HepG2 (cell line): ENCODE data around the gene TTLL11. TPM values are rescaled to one million over a fixed set of nuclear protein-coding genes. Genes with fewer than 3 reads are reported as not detected.

Experiments
- ATRX ChIP-seq: sonication (generic); formaldehyde crosslinking; IDR thresholded peaks from 2 replicates; pipeline ENCODE4 v1.4.0; 2020; ENCODE audit warnings: missing genetic modification reagents, borderline replicate concordance
- PRPF4 ChIP-seq: fragments of 200-400 bp; formaldehyde crosslinking; IDR thresholded peaks from 2 replicates; pipeline ENCODE4 v1.6.1; 2016; ENCODE audit warnings: low read length, low read depth; ENCODE audit not compliant: poor library complexity, severe bottlenecking
- SMARCC2 ChIP-seq: fragments of 450-650 bp; IDR thresholded peaks from 2 replicates; pipeline ENCODE4 v1.6.1; 2017; ENCODE audit warnings: antibody characterized with exemption, mild to moderate bottlenecking
- TRAFD1 ChIP-seq: sonication (generic); formaldehyde crosslinking; IDR thresholded peaks from 2 replicates; pipeline ENCODE4 v1.5.1; 2020; ENCODE audit warnings: missing genetic modification reagents, mild to moderate bottlenecking, borderline replicate concordance
- USF2 ChIP-seq, 2 experiments: sonication (generic) in 1 of 2; formaldehyde crosslinking in 1 of 2; IDR thresholded peaks; 2 replicates each; pipeline versions ENCODE4 v1.5.1 to v1.6.1; 2011 to 2020; ENCODE audit warnings: borderline replicate concordance in 1 of 2, low read depth in 1 of 2, low read length in 1 of 2, mild to moderate bottlenecking in 1 of 2, missing genetic modification reagents in 1 of 2, moderate library complexity in 1 of 2
- ZMYM4 ChIP-seq: sonication (generic); formaldehyde crosslinking; IDR thresholded peaks from 2 replicates; pipeline ENCODE4 v1.8.1; 2023; ENCODE audit warnings: mild to moderate bottlenecking, missing genetic modification reagents
- ZNF513 ChIP-seq: sonication (generic); formaldehyde crosslinking; conservative IDR thresholded peaks from 2 replicates; pipeline ENCODE4 v1.5.0; 2020; ENCODE audit warnings: missing genetic modification reagents
- ZNF772 ChIP-seq: sonication (generic); formaldehyde crosslinking; IDR thresholded peaks from 2 replicates; pipeline ENCODE4 v1.5.0; 2020; ENCODE audit warnings: mild to moderate bottlenecking, missing genetic modification reagents
- ZXDC ChIP-seq: sonication (generic); formaldehyde crosslinking; IDR thresholded peaks from 2 replicates; pipeline ENCODE4 v1.5.0; 2020; ENCODE audit warnings: mild to moderate bottlenecking, missing genetic modification reagents
- polyA plus RNA-seq, 8 experiments: library from polyadenylated mRNA; depleted of rRNA in 3 of 8; stranded (reverse) in 7 of 8; unstranded in 1 of 8; fragments of >200 nt; fragmentation: Illumina TruSeq in 4 of 8; extraction: Trizol in 4 of 8; gene quantifications; 2 replicates each; pipeline versions ENCODE4 v1.2.1 to v1.2.3, GENCODE V29; 2011 to 2016; ENCODE audit warnings: low read depth in 4 of 8, missing spikeins in 1 of 8, mixed read lengths in 1 of 8; ENCODE audit not compliant: insufficient read depth in 1 of 8
- total RNA-seq, 5 experiments: library from RNA; depleted of rRNA; stranded (reverse); fragments of >200 nt; fragmentation: Illumina TruSeq; extraction: Trizol; gene quantifications; 2 replicates each; pipeline ENCODE4 v1.2.3, GENCODE V29; 2016; ENCODE audit warnings: low read depth in 1 of 5
- TF ChIP-seq, protein P1 (sequence below): sonication (generic); formaldehyde crosslinking; IDR thresholded peaks from 2 replicates; pipeline ENCODE4 v1.4.0; 2020; ENCODE audit warnings: missing genetic modification reagents
- TF ChIP-seq, protein P2 (sequence below): IDR thresholded peaks from 2 replicates; pipeline ENCODE4 v1.6.1; 2016

The TTLL11 gene
- total and polyA plus RNA-seq, 2 of the 13 experiments (the other 11 are each of a cell fraction or from before 2014, with no cell fraction given): 4.5 to 5.2 TPM

GRCh38 chr9:122051351-122052321, 41.5 kb downstream of the TTLL11 start (continued):
- TF ChIP-seq, protein P1, sequence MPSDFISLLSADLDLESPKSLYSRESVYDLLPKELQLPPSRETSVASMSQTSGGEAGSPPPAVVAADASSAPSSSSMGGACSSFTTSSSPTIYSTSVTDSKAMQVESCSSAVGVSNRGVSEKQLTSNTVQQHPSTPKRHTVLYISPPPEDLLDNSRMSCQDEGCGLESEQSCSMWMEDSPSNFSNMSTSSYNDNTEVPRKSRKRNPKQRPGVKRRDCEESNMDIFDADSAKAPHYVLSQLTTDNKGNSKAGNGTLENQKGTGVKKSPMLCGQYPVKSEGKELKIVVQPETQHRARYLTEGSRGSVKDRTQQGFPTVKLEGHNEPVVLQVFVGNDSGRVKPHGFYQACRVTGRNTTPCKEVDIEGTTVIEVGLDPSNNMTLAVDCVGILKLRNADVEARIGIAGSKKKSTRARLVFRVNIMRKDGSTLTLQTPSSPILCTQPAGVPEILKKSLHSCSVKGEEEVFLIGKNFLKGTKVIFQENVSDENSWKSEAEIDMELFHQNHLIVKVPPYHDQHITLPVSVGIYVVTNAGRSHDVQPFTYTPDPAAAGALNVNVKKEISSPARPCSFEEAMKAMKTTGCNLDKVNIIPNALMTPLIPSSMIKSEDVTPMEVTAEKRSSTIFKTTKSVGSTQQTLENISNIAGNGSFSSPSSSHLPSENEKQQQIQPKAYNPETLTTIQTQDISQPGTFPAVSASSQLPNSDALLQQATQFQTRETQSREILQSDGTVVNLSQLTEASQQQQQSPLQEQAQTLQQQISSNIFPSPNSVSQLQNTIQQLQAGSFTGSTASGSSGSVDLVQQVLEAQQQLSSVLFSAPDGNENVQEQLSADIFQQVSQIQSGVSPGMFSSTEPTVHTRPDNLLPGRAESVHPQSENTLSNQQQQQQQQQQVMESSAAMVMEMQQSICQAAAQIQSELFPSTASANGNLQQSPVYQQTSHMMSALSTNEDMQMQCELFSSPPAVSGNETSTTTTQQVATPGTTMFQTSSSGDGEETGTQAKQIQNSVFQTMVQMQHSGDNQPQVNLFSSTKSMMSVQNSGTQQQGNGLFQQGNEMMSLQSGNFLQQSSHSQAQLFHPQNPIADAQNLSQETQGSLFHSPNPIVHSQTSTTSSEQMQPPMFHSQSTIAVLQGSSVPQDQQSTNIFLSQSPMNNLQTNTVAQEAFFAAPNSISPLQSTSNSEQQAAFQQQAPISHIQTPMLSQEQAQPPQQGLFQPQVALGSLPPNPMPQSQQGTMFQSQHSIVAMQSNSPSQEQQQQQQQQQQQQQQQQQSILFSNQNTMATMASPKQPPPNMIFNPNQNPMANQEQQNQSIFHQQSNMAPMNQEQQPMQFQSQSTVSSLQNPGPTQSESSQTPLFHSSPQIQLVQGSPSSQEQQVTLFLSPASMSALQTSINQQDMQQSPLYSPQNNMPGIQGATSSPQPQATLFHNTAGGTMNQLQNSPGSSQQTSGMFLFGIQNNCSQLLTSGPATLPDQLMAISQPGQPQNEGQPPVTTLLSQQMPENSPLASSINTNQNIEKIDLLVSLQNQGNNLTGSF (CRISPR knock-in tag): no peak
- TF ChIP-seq ZMYM4 (CRISPR knock-in tag) (no peak), ATRX (no peak), ZNF772 (CRISPR knock-in tag) (no peak), PRPF4 (no peak), ZXDC (CRISPR knock-in tag) (no peak), USF2 (IDR thresholded peaks at IDR 0.05; ENCODE audit: low read depth, low read length) (no peak), USF2 (CRISPR knock-in tag; IDR thresholded peaks at IDR 0.05; ENCODE audit: borderline replicate concordance) (no peak), ZNF513 (CRISPR knock-in tag) (no peak), SMARCC2 (no peak), TRAFD1 (no peak)
- TF ChIP-seq, protein P2, sequence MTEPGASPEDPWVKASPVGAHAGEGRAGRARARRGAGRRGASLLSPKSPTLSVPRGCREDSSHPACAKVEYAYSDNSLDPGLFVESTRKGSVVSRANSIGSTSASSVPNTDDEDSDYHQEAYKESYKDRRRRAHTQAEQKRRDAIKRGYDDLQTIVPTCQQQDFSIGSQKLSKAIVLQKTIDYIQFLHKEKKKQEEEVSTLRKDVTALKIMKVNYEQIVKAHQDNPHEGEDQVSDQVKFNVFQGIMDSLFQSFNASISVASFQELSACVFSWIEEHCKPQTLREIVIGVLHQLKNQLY: no peak
